SH-SY5Y (cell line): Measurements from ENCODE around the gene EHHADH.

Experiments
- GATA2 ChIP-seq: IDR thresholded peaks from 2 replicates; pipeline ENCODE4 v1.6.1; 2011; ENCODE audit warnings: mild to moderate bottlenecking, low read depth, low read length
- GATA3 ChIP-seq: IDR thresholded peaks from 2 replicates; pipeline ENCODE4 v1.6.1; 2011; ENCODE audit warnings: low read depth, mild to moderate bottlenecking, low read length, moderate library complexity

GRCh38 chr3:185221203-185221602 is 32.6 kb downstream of the EHHADH start:
- TF ChIP-seq GATA3 (no peak), GATA2 (no peak)
